WTC11 (cell line): Measurements from ENCODE around the gene PCBP3. TPM values are rescaled to one million over a fixed set of nuclear protein-coding genes. Genes with fewer than 3 reads are reported as not detected.

ENCODE experiments used
- ATAC-seq: fragments of 200-7000 bp; cut with Tn5 transposase; 2 replicates; pipeline ENCODE4 v1.10.0; 2021; ENCODE audit warnings: mild to moderate bottlenecking, moderate library complexity
- CTCF ChIA-PET: fragments of 300-600 bp; sonication (Branson Sonifier 250); formaldehyde crosslinking; loops from one replicate; lab custom pipeline; 2021; ENCODE audit warnings: antibody characterized with exemption; lab: Charles Lee
- POLR2A ChIA-PET: fragments of 350-600 bp; sonication (Branson Sonifier 250); formaldehyde crosslinking; loops from one replicate; lab custom pipeline; 2021; ENCODE audit warnings: antibody characterized with exemption; lab: Charles Lee
- DNase-seq: peaks from one replicate; pipeline ENCODE4 v3.0.0; 2021; ENCODE audit warnings: low spot score
- H3K27ac Mint-ChIP-seq: 2 replicates; pipeline ENCODE4 v1.8.0; 2021; ENCODE audit warnings: mixed read lengths
- H3K27me3 Mint-ChIP-seq: 2 replicates; pipeline ENCODE4 v1.8.0; 2021; ENCODE audit warnings: low read depth, mild to moderate bottlenecking, moderate library complexity, mixed read lengths
- H3K36me3 Mint-ChIP-seq: 2 replicates; pipeline ENCODE4 v1.8.0; 2021; ENCODE audit warnings: mixed read lengths
- H3K4me1 Mint-ChIP-seq: 2 replicates; pipeline ENCODE4 v1.8.0; 2022; ENCODE audit warnings: mixed read lengths
- H3K4me3 Mint-ChIP-seq: 2 replicates; pipeline ENCODE4 v1.8.0; 2021; ENCODE audit warnings: mild to moderate bottlenecking, moderate library complexity, mixed read lengths
- H3K9me3 Mint-ChIP-seq: 2 replicates; pipeline ENCODE4 v1.8.0; 2021; ENCODE audit warnings: mixed read lengths
- JUN ChIP-seq: sonication (generic); formaldehyde crosslinking; IDR thresholded peaks from 2 replicates; pipeline ENCODE4 v1.8.0; 2023; ENCODE audit warnings: mild to moderate bottlenecking, missing genetic modification reagents
- SMAD4 ChIP-seq: sonication (generic); formaldehyde crosslinking; IDR thresholded peaks from 2 replicates; pipeline ENCODE4 v1.8.0; 2022; ENCODE audit warnings: mild to moderate bottlenecking, missing genetic modification reagents
- SOX15 ChIP-seq: fragments of 250-450 bp; sonication (Bioruptor Pico); IDR thresholded peaks from 2 replicates; pipeline ENCODE4 v1.9.0; 2021; ENCODE audit warnings: mild to moderate bottlenecking
- SP1 ChIP-seq: sonication (generic); formaldehyde crosslinking; conservative IDR thresholded peaks from 2 replicates; pipeline ENCODE4 v1.8.1; 2022; ENCODE audit warnings: missing genetic modification reagents
- ZNF219 ChIP-seq: sonication (generic); formaldehyde crosslinking; IDR thresholded peaks from 2 replicates; pipeline ENCODE4 v1.8.0; 2023; ENCODE audit warnings: missing genetic modification reagents, mild to moderate bottlenecking, borderline replicate concordance
- ZNF232 ChIP-seq: sonication (generic); formaldehyde crosslinking; IDR thresholded peaks from 2 replicates; pipeline ENCODE4 v1.8.0; 2022; ENCODE audit warnings: mild to moderate bottlenecking, missing genetic modification reagents
- ZNF263 ChIP-seq: sonication (generic); formaldehyde crosslinking; IDR thresholded peaks from 2 replicates; pipeline ENCODE4 v1.8.1; 2022; ENCODE audit warnings: low read depth, mild to moderate bottlenecking, moderate library complexity, missing genetic modification reagents
- total RNA-seq: library from RNA; stranded (reverse); gene quantifications from 3 replicates; pipeline ENCODE4 v1.2.3, GENCODE V29; 2021
- TF ChIP-seq, protein P1 (sequence below): sonication (generic); formaldehyde crosslinking; IDR thresholded peaks from 2 replicates; pipeline ENCODE4 v1.8.0; 2023; ENCODE audit warnings: missing genetic modification reagents
- TF ChIP-seq, protein P2 (sequence below): sonication (generic); formaldehyde crosslinking; IDR thresholded peaks from 2 replicates; pipeline ENCODE4 v1.8.1; 2023; ENCODE audit warnings: mild to moderate bottlenecking, missing genetic modification reagents, borderline replicate concordance
- TF ChIP-seq, protein P3 (sequence below): sonication (generic); formaldehyde crosslinking; IDR thresholded peaks from 2 replicates; pipeline ENCODE4 v1.8.0; 2022; ENCODE audit warnings: mild to moderate bottlenecking, missing genetic modification reagents
- TF ChIP-seq, protein P4 (sequence below): sonication (generic); formaldehyde crosslinking; IDR thresholded peaks from 2 replicates; pipeline ENCODE4 v1.8.1; 2023; ENCODE audit warnings: mild to moderate bottlenecking, missing genetic modification reagents
- TF ChIP-seq, protein P5 (sequence below): sonication (generic); formaldehyde crosslinking; IDR thresholded peaks from 2 replicates; pipeline ENCODE4 v1.8.1; 2023; ENCODE audit warnings: mild to moderate bottlenecking, missing genetic modification reagents, moderate library complexity
- TF ChIP-seq, protein P6 (sequence below): sonication (generic); formaldehyde crosslinking; IDR thresholded peaks from 2 replicates; pipeline ENCODE4 v1.8.0; 2022; ENCODE audit warnings: missing genetic modification reagents
- TF ChIP-seq, protein P7 (sequence below): sonication (generic); formaldehyde crosslinking; IDR thresholded peaks from 2 replicates; pipeline ENCODE4 v1.8.1; 2023; ENCODE audit warnings: mild to moderate bottlenecking, missing genetic modification reagents, moderate library complexity
- TF ChIP-seq, protein P8 (sequence below): fragments of 200-600 bp; IDR thresholded peaks from 2 replicates; pipeline ENCODE4 v1.8.0; 2022; ENCODE audit warnings: antibody characterized with exemption
- TF ChIP-seq, protein P9 (sequence below): fragments of 250-450 bp; sonication (Bioruptor Pico); IDR thresholded peaks from 2 replicates; pipeline ENCODE4 v2.1.2; 2022; ENCODE audit warnings: mild to moderate bottlenecking, moderate library complexity

PCBP3 gene
- total RNA-seq, 1 experiment from 2014 or later, result 8.5 TPM

DNA sequence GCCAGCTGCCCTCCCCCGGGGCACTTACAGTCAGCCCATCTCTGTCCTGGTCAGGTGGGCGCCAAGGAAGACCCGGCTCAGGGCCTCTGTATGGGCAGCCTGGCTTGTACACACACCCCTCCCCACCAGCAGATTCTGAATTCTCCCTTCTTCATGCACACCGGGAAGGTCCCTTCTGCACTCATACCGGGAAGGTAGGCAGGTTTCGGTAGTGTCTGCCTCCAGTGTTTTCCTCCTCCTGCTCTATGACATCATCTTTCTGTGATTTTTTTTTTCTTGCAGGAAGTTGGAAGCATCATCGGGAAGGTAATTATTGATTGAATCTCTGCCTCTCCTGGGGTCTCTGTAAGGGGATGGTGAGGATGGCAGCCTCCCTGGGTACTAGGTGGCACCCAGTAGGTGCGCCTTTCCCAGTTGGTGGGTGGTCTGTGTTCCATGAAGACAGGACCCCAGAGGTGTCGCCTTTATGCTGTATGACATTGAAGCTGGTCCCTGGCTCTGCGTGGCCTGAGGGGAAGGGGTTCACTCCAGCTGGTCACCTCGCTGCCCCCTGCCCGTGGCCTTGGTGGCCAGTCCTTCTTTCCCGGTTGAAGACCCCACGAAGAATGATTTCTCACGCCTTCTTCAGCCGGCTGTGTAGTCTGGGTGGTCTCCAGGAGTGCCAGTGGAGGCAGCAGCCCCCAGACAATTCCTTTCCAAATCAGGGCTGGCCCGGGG lies 255.9 kb downstream of the PCBP3 start (continued):
- TF ChIP-seq, protein P1, sequence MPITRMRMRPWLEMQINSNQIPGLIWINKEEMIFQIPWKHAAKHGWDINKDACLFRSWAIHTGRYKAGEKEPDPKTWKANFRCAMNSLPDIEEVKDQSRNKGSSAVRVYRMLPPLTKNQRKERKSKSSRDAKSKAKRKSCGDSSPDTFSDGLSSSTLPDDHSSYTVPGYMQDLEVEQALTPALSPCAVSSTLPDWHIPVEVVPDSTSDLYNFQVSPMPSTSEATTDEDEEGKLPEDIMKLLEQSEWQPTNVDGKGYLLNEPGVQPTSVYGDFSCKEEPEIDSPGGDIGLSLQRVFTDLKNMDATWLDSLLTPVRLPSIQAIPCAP (CRISPR knock-in tag), result no peak
- TF ChIP-seq, protein P2, sequence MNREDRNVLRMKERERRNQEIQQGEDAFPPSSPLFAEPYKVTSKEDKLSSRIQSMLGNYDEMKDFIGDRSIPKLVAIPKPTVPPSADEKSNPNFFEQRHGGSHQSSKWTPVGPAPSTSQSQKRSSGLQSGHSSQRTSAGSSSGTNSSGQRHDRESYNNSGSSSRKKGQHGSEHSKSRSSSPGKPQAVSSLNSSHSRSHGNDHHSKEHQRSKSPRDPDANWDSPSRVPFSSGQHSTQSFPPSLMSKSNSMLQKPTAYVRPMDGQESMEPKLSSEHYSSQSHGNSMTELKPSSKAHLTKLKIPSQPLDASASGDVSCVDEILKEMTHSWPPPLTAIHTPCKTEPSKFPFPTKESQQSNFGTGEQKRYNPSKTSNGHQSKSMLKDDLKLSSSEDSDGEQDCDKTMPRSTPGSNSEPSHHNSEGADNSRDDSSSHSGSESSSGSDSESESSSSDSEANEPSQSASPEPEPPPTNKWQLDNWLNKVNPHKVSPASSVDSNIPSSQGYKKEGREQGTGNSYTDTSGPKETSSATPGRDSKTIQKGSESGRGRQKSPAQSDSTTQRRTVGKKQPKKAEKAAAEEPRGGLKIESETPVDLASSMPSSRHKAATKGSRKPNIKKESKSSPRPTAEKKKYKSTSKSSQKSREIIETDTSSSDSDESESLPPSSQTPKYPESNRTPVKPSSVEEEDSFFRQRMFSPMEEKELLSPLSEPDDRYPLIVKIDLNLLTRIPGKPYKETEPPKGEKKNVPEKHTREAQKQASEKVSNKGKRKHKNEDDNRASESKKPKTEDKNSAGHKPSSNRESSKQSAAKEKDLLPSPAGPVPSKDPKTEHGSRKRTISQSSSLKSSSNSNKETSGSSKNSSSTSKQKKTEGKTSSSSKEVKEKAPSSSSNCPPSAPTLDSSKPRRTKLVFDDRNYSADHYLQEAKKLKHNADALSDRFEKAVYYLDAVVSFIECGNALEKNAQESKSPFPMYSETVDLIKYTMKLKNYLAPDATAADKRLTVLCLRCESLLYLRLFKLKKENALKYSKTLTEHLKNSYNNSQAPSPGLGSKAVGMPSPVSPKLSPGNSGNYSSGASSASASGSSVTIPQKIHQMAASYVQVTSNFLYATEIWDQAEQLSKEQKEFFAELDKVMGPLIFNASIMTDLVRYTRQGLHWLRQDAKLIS (CRISPR knock-in tag), result no peak
- TF ChIP-seq, protein P3, sequence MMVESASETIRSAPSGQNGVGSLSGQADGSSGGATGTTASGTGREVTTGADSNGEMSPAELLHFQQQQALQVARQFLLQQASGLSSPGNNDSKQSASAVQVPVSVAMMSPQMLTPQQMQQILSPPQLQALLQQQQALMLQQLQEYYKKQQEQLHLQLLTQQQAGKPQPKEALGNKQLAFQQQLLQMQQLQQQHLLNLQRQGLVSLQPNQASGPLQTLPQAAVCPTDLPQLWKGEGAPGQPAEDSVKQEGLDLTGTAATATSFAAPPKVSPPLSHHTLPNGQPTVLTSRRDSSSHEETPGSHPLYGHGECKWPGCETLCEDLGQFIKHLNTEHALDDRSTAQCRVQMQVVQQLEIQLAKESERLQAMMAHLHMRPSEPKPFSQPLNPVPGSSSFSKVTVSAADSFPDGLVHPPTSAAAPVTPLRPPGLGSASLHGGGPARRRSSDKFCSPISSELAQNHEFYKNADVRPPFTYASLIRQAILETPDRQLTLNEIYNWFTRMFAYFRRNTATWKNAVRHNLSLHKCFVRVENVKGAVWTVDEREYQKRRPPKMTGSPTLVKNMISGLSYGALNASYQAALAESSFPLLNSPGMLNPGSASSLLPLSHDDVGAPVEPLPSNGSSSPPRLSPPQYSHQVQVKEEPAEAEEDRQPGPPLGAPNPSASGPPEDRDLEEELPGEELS (CRISPR knock-in tag), result no peak

DNA sequence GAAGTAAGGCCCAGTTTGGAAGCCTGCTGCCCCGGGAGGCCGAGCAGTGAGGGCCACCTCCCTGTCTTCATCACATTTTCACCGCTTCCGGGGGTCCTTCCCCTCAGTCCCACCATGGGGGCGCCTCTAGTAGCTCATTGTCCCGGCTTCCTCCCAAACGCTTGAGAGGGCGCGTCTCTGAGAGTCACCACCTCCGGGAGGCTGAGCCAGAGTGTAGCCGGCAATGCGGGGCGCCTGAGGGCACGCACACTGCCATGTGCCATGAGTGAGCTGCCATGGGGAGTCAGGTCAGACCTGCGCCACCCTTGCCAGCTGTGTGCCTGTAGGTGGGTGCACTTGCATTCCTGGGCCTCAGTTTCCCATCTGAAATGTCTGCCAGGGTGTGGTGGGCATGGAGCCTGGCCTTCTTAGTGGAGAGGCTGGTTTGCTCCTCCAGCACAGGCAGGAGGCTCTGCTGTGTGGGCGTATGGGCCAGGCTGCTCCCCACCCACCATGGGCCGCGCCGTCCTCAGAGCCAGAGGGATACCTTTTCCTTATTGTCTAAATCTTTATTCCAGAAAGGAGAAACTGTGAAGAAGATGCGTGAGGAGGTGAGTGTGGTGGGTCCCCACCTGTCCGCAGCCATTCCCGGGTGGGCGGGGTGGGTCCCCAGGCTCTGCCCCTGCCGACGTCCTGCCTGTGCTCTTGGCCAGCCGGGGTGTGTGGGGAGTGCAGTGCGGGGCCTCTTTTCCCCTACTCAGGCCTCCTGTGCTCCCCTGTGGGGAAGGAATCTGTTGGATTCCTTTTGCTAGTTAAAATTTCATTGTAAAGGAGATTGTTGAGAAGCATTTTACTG lies 256.7 kb downstream of the PCBP3 start:
- no peaks in the 10 kb centered on the region for H3K9me3 Mint-ChIP-seq
- ATAC-seq (no peak), DNase-seq (no peak)
- no peaks in the 10 kb centered on the region; the same call in 1 of the 2 replicates for H3K27me3 Mint-ChIP-seq
- H3K4me1 Mint-ChIP-seq, result no peaks in the 10 kb centered on the region
- no peak overlapping the region for H3K4me3 Mint-ChIP-seq
- ChIA-PET CTCF (interaction anchor here (0.7 kb wide), 1 partner anchor 20 kb away, joined by 3 read pairs; no protein-coding TSS in a partner anchor), POLR2A (no interaction called here)
- H3K36me3 Mint-ChIP-seq, result no peaks in the 10 kb centered on the region
- no peak overlapping the region for H3K27ac Mint-ChIP-seq
- TF ChIP-seq, protein P4, sequence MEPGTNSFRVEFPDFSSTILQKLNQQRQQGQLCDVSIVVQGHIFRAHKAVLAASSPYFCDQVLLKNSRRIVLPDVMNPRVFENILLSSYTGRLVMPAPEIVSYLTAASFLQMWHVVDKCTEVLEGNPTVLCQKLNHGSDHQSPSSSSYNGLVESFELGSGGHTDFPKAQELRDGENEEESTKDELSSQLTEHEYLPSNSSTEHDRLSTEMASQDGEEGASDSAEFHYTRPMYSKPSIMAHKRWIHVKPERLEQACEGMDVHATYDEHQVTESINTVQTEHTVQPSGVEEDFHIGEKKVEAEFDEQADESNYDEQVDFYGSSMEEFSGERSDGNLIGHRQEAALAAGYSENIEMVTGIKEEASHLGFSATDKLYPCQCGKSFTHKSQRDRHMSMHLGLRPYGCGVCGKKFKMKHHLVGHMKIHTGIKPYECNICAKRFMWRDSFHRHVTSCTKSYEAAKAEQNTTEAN, result no peak
- TF ChIP-seq ZNF232 (CRISPR knock-in tag) (no peak), SOX15 (CRISPR knock-in tag) (no peak), JUN (CRISPR knock-in tag) (no peak), ZNF219 (CRISPR knock-in tag) (no peak), SP1 (no peak), ZNF263 (no peak), SMAD4 (CRISPR knock-in tag) (no peak)
- TF ChIP-seq, protein P5, sequence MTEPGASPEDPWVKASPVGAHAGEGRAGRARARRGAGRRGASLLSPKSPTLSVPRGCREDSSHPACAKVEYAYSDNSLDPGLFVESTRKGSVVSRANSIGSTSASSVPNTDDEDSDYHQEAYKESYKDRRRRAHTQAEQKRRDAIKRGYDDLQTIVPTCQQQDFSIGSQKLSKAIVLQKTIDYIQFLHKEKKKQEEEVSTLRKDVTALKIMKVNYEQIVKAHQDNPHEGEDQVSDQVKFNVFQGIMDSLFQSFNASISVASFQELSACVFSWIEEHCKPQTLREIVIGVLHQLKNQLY, result no peak
- TF ChIP-seq, protein P6, sequence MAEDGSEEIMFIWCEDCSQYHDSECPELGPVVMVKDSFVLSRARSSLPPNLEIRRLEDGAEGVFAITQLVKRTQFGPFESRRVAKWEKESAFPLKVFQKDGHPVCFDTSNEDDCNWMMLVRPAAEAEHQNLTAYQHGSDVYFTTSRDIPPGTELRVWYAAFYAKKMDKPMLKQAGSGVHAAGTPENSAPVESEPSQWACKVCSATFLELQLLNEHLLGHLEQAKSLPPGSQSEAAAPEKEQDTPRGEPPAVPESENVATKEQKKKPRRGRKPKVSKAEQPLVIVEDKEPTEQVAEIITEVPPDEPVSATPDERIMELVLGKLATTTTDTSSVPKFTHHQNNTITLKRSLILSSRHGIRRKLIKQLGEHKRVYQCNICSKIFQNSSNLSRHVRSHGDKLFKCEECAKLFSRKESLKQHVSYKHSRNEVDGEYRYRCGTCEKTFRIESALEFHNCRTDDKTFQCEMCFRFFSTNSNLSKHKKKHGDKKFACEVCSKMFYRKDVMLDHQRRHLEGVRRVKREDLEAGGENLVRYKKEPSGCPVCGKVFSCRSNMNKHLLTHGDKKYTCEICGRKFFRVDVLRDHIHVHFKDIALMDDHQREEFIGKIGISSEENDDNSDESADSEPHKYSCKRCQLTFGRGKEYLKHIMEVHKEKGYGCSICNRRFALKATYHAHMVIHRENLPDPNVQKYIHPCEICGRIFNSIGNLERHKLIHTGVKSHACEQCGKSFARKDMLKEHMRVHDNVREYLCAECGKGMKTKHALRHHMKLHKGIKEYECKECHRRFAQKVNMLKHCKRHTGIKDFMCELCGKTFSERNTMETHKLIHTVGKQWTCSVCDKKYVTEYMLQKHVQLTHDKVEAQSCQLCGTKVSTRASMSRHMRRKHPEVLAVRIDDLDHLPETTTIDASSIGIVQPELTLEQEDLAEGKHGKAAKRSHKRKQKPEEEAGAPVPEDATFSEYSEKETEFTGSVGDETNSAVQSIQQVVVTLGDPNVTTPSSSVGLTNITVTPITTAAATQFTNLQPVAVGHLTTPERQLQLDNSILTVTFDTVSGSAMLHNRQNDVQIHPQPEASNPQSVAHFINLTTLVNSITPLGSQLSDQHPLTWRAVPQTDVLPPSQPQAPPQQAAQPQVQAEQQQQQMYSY (CRISPR knock-in tag), result no peak
- TF ChIP-seq, protein P7, sequence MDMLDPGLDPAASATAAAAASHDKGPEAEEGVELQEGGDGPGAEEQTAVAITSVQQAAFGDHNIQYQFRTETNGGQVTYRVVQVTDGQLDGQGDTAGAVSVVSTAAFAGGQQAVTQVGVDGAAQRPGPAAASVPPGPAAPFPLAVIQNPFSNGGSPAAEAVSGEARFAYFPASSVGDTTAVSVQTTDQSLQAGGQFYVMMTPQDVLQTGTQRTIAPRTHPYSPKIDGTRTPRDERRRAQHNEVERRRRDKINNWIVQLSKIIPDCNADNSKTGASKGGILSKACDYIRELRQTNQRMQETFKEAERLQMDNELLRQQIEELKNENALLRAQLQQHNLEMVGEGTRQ, result no peak
- TF ChIP-seq, protein P8, sequence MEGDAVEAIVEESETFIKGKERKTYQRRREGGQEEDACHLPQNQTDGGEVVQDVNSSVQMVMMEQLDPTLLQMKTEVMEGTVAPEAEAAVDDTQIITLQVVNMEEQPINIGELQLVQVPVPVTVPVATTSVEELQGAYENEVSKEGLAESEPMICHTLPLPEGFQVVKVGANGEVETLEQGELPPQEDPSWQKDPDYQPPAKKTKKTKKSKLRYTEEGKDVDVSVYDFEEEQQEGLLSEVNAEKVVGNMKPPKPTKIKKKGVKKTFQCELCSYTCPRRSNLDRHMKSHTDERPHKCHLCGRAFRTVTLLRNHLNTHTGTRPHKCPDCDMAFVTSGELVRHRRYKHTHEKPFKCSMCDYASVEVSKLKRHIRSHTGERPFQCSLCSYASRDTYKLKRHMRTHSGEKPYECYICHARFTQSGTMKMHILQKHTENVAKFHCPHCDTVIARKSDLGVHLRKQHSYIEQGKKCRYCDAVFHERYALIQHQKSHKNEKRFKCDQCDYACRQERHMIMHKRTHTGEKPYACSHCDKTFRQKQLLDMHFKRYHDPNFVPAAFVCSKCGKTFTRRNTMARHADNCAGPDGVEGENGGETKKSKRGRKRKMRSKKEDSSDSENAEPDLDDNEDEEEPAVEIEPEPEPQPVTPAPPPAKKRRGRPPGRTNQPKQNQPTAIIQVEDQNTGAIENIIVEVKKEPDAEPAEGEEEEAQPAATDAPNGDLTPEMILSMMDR, result no peak
- TF ChIP-seq, protein P9, sequence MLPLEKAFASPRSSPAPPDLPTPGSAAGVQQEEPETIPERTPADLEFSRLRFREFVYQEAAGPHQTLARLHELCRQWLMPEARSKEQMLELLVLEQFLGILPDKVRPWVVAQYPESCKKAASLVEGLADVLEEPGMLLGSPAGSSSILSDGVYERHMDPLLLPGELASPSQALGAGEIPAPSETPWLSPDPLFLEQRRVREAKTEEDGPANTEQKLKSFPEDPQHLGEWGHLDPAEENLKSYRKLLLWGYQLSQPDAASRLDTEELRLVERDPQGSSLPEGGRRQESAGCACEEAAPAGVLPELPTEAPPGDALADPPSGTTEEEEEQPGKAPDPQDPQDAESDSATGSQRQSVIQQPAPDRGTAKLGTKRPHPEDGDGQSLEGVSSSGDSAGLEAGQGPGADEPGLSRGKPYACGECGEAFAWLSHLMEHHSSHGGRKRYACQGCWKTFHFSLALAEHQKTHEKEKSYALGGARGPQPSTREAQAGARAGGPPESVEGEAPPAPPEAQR (CRISPR knock-in tag), result no peak
